HEK293 (cell line): ENCODE results near the gene CYP11A1.
A peak's percentile ranks its signal among the peaks of the same experiment; 100 is the strongest.

Experiments used
- CTCF ChIA-PET: fragments of 350-600 bp; formaldehyde crosslinking; extraction: SDS; loops from one replicate; lab custom pipeline; 2021; ENCODE audit warnings: antibody characterized with exemption; lab: Yijun Ruan, JAX
- POLR2A ChIA-PET: fragments of 300-600 bp; formaldehyde crosslinking; extraction: SDS; loops from one replicate; lab custom pipeline; 2020; ENCODE audit warnings: antibody characterized with exemption, inconsistent platforms; lab: Yijun Ruan, JAX
- H3K27ac ChIP-seq: fragments of 200-500 bp; sonication (Bioruptor generic); 2 replicates; pipeline ENCODE4 v1.5.1; 2014; ENCODE audit warnings: low read depth, low read length, control low read depth, inconsistent platforms; ENCODE audit errors: extremely low read depth
- H3K36me3 ChIP-seq, 2 experiments: fragments of 200-500 bp in 1 of 2; sonication (Bioruptor generic) in 1 of 2; 1 replicate in 1 of 2; 2 replicates in 1 of 2; pipeline ENCODE4 v1.5.1; 2014 to 2017; ENCODE audit warnings: inconsistent platforms in 2 of 2, low read length in 2 of 2; ENCODE audit not compliant: control insufficient read depth in 2 of 2, insufficient read depth in 1 of 2
- H3K4me1 ChIP-seq: fragments of 200-500 bp; sonication (Bioruptor generic); 2 replicates; pipeline ENCODE4 v1.5.1; 2014; ENCODE audit warnings: mild to moderate bottlenecking, low read length, inconsistent platforms; ENCODE audit not compliant: control insufficient read depth, insufficient read depth
- H3K4me3 ChIP-seq: 2 replicates; pipeline ENCODE4 v1.5.1; 2011; ENCODE audit warnings: low read depth, mild to moderate bottlenecking, control low read depth, low read length, moderate library complexity
- H3K9me3 ChIP-seq: fragments of 200-500 bp; sonication (Bioruptor generic); 2 replicates; pipeline ENCODE4 v1.5.1; 2014; ENCODE audit warnings: low read depth, low read length, inconsistent platforms; ENCODE audit not compliant: control insufficient read depth, insufficient read depth
- BCL11A ChIP-seq: fragments of 450-650 bp; formaldehyde crosslinking; IDR thresholded peaks from 2 replicates; pipeline ENCODE4 v1.5.1; 2016; ENCODE audit warnings: low read depth, missing biosample characterization, missing genetic modification characterization
- EGR2 ChIP-seq: fragments of 450-650 bp; formaldehyde crosslinking; IDR thresholded peaks from 2 replicates; pipeline ENCODE4 v1.5.1; 2016; ENCODE audit warnings: low read depth, missing biosample characterization, missing genetic modification characterization
- KLF1 ChIP-seq: fragments of 450-650 bp; formaldehyde crosslinking; IDR thresholded peaks from 2 replicates; pipeline ENCODE4 v1.5.1; 2016; ENCODE audit warnings: missing biosample characterization, missing genetic modification characterization
- KLF8 ChIP-seq: fragments of 450-650 bp; formaldehyde crosslinking; IDR thresholded peaks from 2 replicates; pipeline ENCODE4 v1.5.1; 2016; ENCODE audit warnings: missing biosample characterization, missing genetic modification characterization
- OSR2 ChIP-seq: fragments of 450-650 bp; formaldehyde crosslinking; IDR thresholded peaks from 2 replicates; pipeline ENCODE4 v1.5.1; 2016; ENCODE audit warnings: missing biosample characterization, missing genetic modification characterization
- SP2 ChIP-seq: fragments of 450-650 bp; formaldehyde crosslinking; IDR thresholded peaks from 2 replicates; pipeline ENCODE4 v1.5.1; 2016; ENCODE audit warnings: missing biosample characterization, missing genetic modification characterization
- SP3 ChIP-seq: fragments of 450-650 bp; formaldehyde crosslinking; IDR thresholded peaks from 2 replicates; pipeline ENCODE4 v1.5.1; 2016; ENCODE audit warnings: missing biosample characterization, missing genetic modification characterization
- ZBTB11 ChIP-seq: fragments of 450-650 bp; formaldehyde crosslinking; conservative IDR thresholded peaks from 2 replicates; pipeline ENCODE4 v1.5.1; 2016; ENCODE audit warnings: low read depth, missing biosample characterization, missing genetic modification characterization
- ZBTB17 ChIP-seq: fragments of 450-650 bp; formaldehyde crosslinking; IDR thresholded peaks from 2 replicates; pipeline ENCODE4 v1.5.1; 2016; ENCODE audit warnings: missing biosample characterization, missing genetic modification characterization
- ZNF16 ChIP-seq: fragments of 450-650 bp; formaldehyde crosslinking; IDR thresholded peaks from 2 replicates; pipeline ENCODE4 v1.5.1; 2016; ENCODE audit warnings: low read depth, missing biosample characterization, missing genetic modification characterization
- ZNF266 ChIP-seq: fragments of 450-650 bp; formaldehyde crosslinking; IDR thresholded peaks from 2 replicates; pipeline ENCODE4 v1.5.1; 2016; ENCODE audit warnings: missing biosample characterization, missing genetic modification characterization, low read depth
- ZNF48 ChIP-seq: fragments of 450-650 bp; formaldehyde crosslinking; IDR thresholded peaks from 2 replicates; pipeline ENCODE4 v1.5.1; 2016; ENCODE audit warnings: missing biosample characterization, missing genetic modification characterization
- ZNF544 ChIP-seq: fragments of 450-650 bp; formaldehyde crosslinking; IDR thresholded peaks from 2 replicates; pipeline ENCODE4 v1.5.0; 2017; ENCODE audit warnings: missing biosample characterization, missing genetic modification characterization
- ZNF555 ChIP-seq: fragments of 450-650 bp; formaldehyde crosslinking; conservative IDR thresholded peaks from 2 replicates; pipeline ENCODE4 v1.5.1; 2017; ENCODE audit warnings: missing biosample characterization, mild to moderate bottlenecking, missing genetic modification characterization, inconsistent platforms
- ZNF600 ChIP-seq: fragments of 450-650 bp; formaldehyde crosslinking; IDR thresholded peaks from 2 replicates; pipeline ENCODE4 v1.5.1; 2016; ENCODE audit warnings: missing biosample characterization, missing genetic modification characterization
- ZSCAN18 ChIP-seq: fragments of 450-650 bp; formaldehyde crosslinking; IDR thresholded peaks from 2 replicates; pipeline ENCODE4 v1.5.1; 2016; ENCODE audit warnings: missing biosample characterization, missing genetic modification characterization
- ZXDB ChIP-seq: fragments of 450-650 bp; formaldehyde crosslinking; IDR thresholded peaks from 2 replicates; pipeline ENCODE4 v1.5.1; 2016; ENCODE audit warnings: missing biosample characterization, missing genetic modification characterization
- TF ChIP-seq, protein P1 (sequence below): fragments of 450-650 bp; IDR thresholded peaks from 2 replicates; pipeline ENCODE4 v1.5.1; 2018; ENCODE audit warnings: missing biosample characterization, missing genetic modification characterization
- TF ChIP-seq, protein P2 (sequence below): fragments of 450-650 bp; formaldehyde crosslinking; IDR thresholded peaks from 2 replicates; pipeline ENCODE4 v1.5.1; 2016; ENCODE audit warnings: missing biosample characterization, missing genetic modification characterization

The CYP11A1 gene

DNA sequence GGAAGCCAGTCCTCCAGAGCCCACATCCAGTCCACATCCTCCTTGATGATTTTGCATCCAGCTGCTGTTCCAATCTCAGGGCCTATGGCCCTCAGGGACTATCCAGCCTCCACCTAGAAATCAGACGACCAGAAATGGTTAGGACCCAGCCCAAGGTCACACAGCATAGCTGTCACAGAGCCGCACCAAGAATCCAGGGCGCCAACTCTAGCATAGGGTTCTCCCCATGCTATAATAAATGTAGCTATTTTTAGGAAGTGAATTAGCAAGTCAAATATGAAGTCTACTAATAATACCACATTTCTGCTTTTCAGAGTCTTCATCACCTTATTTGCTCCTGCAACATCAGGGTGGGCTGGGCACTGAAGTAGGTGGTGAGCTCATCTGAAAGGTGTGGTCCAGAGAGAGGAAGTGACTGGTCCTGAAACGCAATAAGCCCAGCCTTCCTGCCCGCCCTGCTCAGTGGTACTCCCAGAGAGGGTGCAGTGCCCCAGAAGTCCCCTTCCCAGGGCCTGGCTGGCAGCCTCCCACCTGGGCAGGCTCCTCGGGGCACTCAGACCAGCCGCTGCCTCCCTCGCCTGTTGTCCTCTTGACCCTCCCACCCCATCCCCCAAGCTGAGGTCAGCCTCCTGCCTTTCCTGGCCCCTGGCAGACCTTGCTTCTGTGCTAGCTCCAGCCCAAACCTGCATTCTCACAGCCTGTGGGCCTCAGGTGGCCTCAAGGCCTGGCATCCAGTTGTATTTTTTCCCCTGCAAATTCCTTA, 17.6 kb upstream of the CYP11A1 start:
- no peaks in the 10 kb centered on the region for H3K9me3 ChIP-seq
- POLR2A ChIA-PET, result interaction anchor here (1.0 to 2.6 kb wide), 3 partner anchors 18 to 57 kb away, joined by 3 to 11 read pairs (median 4); partner anchors contain the start of gene SEMA7A
- H3K4me1 ChIP-seq, result no peaks in the 10 kb centered on the region
- no peaks in the 10 kb centered on the region for H3K36me3 ChIP-seq
- H3K4me3 ChIP-seq, result no peak overlapping the region
- CTCF ChIA-PET, result interaction anchor here (0.5 to 25.1 kb wide), 18 partner anchors 10 to 465 kb away, joined by 3 to 768 read pairs (median 4); partner anchors contain the start of gene SEMA7A
- no peak overlapping the region for H3K27ac ChIP-seq
- TF ChIP-seq KLF1, result peak; percentile 70; the same call in 1 of the 2 replicates
- TF ChIP-seq SP2 (tag by site-specific recombination), result peak; percentile 32; the same call in 1 of the 2 replicates
- TF ChIP-seq ZNF600 (tag by site-specific recombination), result peak; percentile 19; the same call in 1 of the 2 replicates
- TF ChIP-seq ZBTB11, result no peak
- TF ChIP-seq SP3 (tag by site-specific recombination), result peak; percentile 20; the same call in 1 of the 2 replicates
- TF ChIP-seq, all 188 proteins: peak for 4

DNA sequence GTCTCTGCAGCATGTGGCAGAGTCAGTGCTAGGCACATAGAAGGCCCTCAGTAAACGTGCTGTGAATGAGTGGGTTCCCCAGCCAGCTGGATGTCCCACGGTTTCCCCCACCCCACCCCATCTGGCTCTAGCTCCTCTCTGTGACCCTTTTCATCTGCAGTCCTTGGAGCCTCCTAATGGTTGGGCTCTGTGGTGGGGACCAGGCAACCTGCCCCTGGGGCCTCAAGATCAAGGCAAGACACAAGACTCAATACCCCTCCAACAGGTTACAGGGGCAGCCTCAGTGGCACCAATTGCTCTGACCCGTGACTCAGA, 17.1 kb upstream of the CYP11A1 start:
- no peaks in the 10 kb centered on the region for H3K36me3 ChIP-seq
- CTCF ChIA-PET, result interaction anchor here (0.6 to 25.1 kb wide), 18 partner anchors 9 to 465 kb away, joined by 3 to 768 read pairs (median 5); partner anchors contain the start of gene SEMA7A
- H3K4me1 ChIP-seq, result no peaks in the 10 kb centered on the region
- H3K27ac ChIP-seq, result no peak overlapping the region
- no peaks in the 10 kb centered on the region for H3K9me3 ChIP-seq
- TF ChIP-seq, protein P1, sequence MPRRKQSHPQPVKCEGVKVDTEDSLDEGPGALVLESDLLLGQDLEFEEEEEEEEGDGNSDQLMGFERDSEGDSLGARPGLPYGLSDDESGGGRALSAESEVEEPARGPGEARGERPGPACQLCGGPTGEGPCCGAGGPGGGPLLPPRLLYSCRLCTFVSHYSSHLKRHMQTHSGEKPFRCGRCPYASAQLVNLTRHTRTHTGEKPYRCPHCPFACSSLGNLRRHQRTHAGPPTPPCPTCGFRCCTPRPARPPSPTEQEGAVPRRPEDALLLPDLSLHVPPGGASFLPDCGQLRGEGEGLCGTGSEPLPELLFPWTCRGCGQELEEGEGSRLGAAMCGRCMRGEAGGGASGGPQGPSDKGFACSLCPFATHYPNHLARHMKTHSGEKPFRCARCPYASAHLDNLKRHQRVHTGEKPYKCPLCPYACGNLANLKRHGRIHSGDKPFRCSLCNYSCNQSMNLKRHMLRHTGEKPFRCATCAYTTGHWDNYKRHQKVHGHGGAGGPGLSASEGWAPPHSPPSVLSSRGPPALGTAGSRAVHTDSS (tag by site-specific recombination), result no peak
- TF ChIP-seq ZXDB (tag by site-specific recombination) (no peak), OSR2 (tag by site-specific recombination) (no peak), ZNF544 (no peak)
- POLR2A ChIA-PET, result interaction anchor here (1.0 to 2.6 kb wide), 2 partner anchors 18 to 49 kb away, joined by 4 to 11 read pairs; partner anchors contain the start of gene SEMA7A
- H3K4me3 ChIP-seq, result no peak overlapping the region

GRCh38 chr15:74383695-74384565, 16.5 kb upstream of the CYP11A1 start:
- no peaks in the 10 kb centered on the region for H3K4me1 ChIP-seq
- H3K27ac ChIP-seq, result no peak overlapping the region
- no peaks in the 10 kb centered on the region for H3K9me3 ChIP-seq
- no peak overlapping the region for H3K4me3 ChIP-seq
- H3K36me3 ChIP-seq, result no peaks in the 10 kb centered on the region
- POLR2A ChIA-PET, result interaction anchor here (2.6 kb wide), 1 partner anchor 50 kb away, joined by 11 read pairs; the partner anchor contains the start of gene SEMA7A
- CTCF ChIA-PET, result interaction anchor here (0.5 to 25.1 kb wide), 19 partner anchors 9 to 1764 kb away, joined by 3 to 768 read pairs (median 6); partner anchors contain the start of gene SEMA7A
- no peak for TF ChIP-seq ZSCAN18 (tag by site-specific recombination)
- 0 out of 2 replicates have a peak, but pooled peaks have one; percentile 14 for TF ChIP-seq ZBTB17 (tag by site-specific recombination)
- no peak for TF ChIP-seq KLF8 (tag by site-specific recombination)
- TF ChIP-seq BCL11A, result no peak
- no peak for TF ChIP-seq ZNF266
- peak; percentile 69 for TF ChIP-seq EGR2
- no peak for TF ChIP-seq ZNF48 (tag by site-specific recombination)
- no peak for TF ChIP-seq ZNF555 (tag by site-specific recombination)
- TF ChIP-seq, protein P2, sequence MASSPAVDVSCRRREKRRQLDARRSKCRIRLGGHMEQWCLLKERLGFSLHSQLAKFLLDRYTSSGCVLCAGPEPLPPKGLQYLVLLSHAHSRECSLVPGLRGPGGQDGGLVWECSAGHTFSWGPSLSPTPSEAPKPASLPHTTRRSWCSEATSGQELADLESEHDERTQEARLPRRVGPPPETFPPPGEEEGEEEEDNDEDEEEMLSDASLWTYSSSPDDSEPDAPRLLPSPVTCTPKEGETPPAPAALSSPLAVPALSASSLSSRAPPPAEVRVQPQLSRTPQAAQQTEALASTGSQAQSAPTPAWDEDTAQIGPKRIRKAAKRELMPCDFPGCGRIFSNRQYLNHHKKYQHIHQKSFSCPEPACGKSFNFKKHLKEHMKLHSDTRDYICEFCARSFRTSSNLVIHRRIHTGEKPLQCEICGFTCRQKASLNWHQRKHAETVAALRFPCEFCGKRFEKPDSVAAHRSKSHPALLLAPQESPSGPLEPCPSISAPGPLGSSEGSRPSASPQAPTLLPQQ (tag by site-specific recombination), result no peak
- TF ChIP-seq ZNF16 (tag by site-specific recombination), result no peak
